Measurements from ENCODE around the gene ARHGAP28. TPM values are rescaled to one million over a fixed set of nuclear protein-coding genes. Genes with fewer than 3 reads are reported as not detected.

Gene ARHGAP28
- total RNA-seq, 1 experiment from 2014 or later, result 0.99 TPM

DNA sequence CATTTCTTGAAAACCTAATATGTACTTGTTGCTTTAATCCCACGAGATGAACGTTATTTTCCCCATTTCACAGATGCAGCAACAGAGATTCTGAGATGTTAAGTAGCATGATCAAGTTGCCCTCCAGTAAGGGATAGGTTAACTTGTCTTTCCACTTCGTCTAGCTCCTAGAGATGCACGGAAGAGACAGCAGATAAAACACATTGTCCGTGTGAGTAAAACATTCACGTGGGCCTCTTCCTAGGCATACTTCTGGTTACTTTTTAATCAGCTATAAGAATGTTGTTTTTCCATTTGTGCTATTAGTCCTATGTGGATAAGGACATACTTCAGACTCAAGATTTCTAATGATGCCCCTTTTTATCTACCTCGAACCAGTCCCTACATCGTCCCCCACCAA, 1.2 kb upstream of the ARHGAP28 start:
- no peak for DNase-seq
- Histone ChIP-seq H3K4me3 (no peak overlapping the region), H3K36me3 (no peaks in the 10 kb centered on the region), H3K9me3 (no peaks in the 10 kb centered on the region), H3K27me3 (no peaks in the 10 kb centered on the region)

DNA sequence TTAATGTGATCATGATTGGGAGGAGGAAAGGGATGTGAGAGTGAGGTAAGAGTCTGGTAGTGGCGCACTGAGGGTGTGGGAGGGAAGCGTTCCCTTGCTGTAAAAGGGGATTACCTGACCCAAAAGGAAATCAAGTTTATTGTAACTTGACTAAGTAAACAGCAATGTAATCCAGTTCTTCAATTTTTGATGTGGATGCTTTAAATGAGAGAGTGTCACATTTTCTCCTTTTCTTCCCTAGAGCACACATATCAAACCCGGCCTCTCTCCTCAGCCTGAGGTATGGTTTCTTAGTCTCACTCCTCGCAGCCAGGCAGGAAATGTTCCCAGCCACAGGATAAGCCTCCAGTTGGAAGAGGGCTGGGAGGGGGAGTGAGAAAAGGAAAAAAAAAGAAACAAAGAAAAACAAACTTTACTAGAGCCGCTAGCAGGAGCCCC, 688 bp upstream of the ARHGAP28 start:
- no peaks in the 10 kb centered on the region for H3K36me3 ChIP-seq
- DNase-seq, result no peak
- H3K4me3 ChIP-seq, result peak overlapping the region; percentile 38
- no peaks in the 10 kb centered on the region for H3K27me3 ChIP-seq
- no peaks in the 10 kb centered on the region for H3K9me3 ChIP-seq

DNA sequence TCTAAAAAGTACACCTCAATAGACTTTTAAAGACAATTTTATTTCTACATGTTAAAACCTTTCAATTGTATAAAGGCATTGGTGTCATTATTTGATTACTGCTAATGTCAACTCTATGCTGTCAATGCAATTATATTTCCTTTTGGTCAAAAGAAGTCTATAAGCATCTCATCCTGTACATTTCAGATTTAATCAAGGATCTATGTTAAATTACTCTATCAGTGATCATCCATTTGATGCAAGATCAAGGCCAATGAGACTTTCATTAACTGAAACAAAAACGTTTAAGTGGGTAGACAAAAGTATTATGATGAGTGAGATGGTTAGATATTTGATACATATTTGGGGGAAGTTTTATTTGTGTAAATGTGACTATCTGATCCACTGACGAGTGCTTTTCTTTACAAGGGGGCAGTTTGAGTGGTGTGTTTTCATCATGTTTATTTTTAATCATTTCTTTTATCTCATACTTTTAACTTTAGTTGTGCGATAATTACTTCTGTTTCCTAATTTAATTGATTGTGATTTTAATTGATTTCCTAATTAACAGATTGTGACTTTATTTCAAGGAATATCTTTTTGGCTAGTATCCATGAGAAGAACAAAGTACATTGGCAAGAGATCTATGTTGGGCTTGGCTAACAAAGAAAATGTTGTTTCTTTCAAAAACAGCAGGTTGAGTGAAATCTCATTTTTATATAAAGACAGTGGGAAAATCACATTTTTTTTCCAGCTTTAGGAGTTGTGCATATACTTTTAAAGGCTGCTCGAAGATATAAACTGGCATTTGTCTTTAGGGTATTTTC, 1.1 kb downstream of the ARHGAP28 start:
- H3K9me3 ChIP-seq, result no peaks in the 10 kb centered on the region
- H3K36me3 ChIP-seq, result no peaks in the 10 kb centered on the region
- H3K4me3 ChIP-seq, result peak overlapping the region; percentile 52
- DNase-seq, result no peak
- H3K27me3 ChIP-seq, result no peaks in the 10 kb centered on the region

DNA sequence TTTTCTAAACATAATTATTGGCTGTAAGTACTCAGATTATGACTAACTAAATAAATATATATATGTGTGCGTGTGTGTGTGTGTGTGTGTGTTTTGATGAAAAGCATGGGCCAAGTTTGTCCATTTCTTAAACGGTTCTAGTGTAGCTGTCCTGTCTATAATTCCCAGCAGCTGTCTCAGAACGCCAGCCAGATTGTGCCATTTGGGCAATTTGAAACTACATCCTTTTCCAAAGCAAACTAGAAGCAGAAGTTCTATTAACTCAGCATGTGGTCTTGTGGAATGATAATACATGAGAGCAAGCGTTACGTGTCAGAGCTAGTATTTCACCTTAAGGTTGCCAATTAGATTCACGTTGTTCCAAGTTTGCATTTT, 1.7 kb downstream of the ARHGAP28 start:
- peak; percentile 88 for DNase-seq
- Histone ChIP-seq H3K4me3 (no peak overlapping the region), H3K36me3 (no peaks in the 10 kb centered on the region)

GRCh38 chr18:6732952-6733351, 3.4 kb downstream of the ARHGAP28 start:
- Histone ChIP-seq H3K36me3 (no peaks in the 10 kb centered on the region), H3K27me3 (no peaks in the 10 kb centered on the region), H3K4me3 (no peak overlapping the region), H3K9me3 (no peaks in the 10 kb centered on the region)
- DNase-seq, result no peak

More for the DNA sequence above, 1.7 kb downstream of the ARHGAP28 start:
- Histone ChIP-seq H3K27me3 (no peaks in the 10 kb centered on the region), H3K9me3 (no peaks in the 10 kb centered on the region)

GRCh38 chr18:6733758-6734157, 4.2 kb downstream of the ARHGAP28 start:
- Histone ChIP-seq H3K27me3 (no peaks in the 10 kb centered on the region), H3K4me3 (no peak overlapping the region), H3K9me3 (no peaks in the 10 kb centered on the region), H3K36me3 (no peaks in the 10 kb centered on the region)
- DNase-seq, result no peak

DNA sequence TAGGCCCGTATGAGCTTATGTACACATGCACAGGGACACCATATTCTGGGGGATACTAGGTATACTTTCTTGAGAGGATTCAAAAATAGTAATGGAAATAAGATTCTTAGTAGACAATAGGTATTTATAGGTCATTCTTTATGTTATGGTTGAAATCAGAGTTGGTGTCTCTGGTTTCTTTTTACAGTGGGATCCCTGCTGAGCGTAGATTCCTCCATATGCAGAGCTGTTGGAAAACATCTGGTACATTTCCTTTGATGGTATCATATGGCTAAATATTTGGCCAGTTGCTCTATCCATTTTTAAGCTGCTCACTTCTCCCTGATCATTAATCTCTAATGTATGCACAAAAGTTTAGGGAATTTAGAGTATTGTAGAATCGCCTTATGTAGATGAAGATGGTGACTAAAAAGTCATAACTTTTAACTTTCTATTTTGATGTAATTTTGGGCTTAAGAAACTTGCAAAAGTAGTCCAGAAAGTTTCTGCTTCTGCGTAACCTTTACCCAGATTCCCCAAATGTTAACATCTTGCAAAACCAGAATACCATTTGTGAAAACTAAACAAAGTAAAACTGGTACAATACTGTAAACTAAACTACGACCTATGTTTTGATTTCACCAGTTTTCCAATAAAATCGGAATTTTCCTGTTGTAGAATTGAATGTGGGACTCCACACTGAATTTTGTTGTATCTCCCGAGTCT, 5.4 kb downstream of the ARHGAP28 start:
- Histone ChIP-seq H3K27me3 (no peaks in the 10 kb centered on the region), H3K9me3 (no peaks in the 10 kb centered on the region), H3K36me3 (no peaks in the 10 kb centered on the region), H3K4me3 (no peak overlapping the region)
- no peak for DNase-seq

- Histone ChIP-seq H3K9me3 (no peaks in the 10 kb centered on the region), H3K36me3 (no peaks in the 10 kb centered on the region), H3K4me3 (no peak overlapping the region), H3K27me3 (no peaks in the 10 kb centered on the region)
- no peak for DNase-seq
Observed at GRCh38 chr18:6737833-6738232, 8.3 kb downstream of the ARHGAP28 start.

GRCh38 chr18:6738622-6739021, 9.1 kb downstream of the ARHGAP28 start:
- Histone ChIP-seq H3K36me3 (no peaks in the 10 kb centered on the region), H3K27me3 (no peaks in the 10 kb centered on the region), H3K4me3 (no peak overlapping the region), H3K9me3 (no peaks in the 10 kb centered on the region)
- DNase-seq, result no peak

DNA sequence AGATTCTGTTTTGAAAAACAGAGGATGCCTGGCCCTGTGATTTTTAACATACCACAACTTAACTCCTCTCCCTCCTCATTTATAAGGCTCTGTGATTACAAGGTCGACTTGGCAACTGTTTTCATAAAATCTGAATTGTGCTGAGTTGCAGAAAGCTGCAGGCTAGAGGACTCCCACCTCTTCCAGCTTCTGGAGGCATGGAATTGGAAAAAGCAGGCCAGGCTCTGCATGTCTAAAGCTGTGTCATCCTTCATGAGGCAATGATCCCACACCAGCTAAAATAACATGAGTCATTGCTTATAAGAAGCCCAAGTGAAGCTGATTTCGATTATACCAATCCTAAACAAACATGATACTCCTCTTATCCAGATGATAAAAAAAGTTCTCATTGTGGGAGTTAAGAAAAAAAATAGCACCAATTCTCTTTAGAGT, 11.7 kb downstream of the ARHGAP28 start:
- H3K36me3 ChIP-seq, result no peaks in the 10 kb centered on the region
- no peak overlapping the region for H3K4me3 ChIP-seq
- DNase-seq, result peak; percentile 76
- no peaks in the 10 kb centered on the region for H3K9me3 ChIP-seq
- no peaks in the 10 kb centered on the region for H3K27me3 ChIP-seq

- Histone ChIP-seq H3K27me3 (no peaks in the 10 kb centered on the region), H3K36me3 (no peaks in the 10 kb centered on the region), H3K9me3 (no peaks in the 10 kb centered on the region), H3K4me3 (no peak overlapping the region)
- no peak for DNase-seq
Observed at GRCh38 chr18:6741786-6742185, 12.3 kb downstream of the ARHGAP28 start.

- Histone ChIP-seq H3K9me3 (no peaks in the 10 kb centered on the region), H3K36me3 (no peaks in the 10 kb centered on the region), H3K4me3 (no peak overlapping the region), H3K27me3 (no peaks in the 10 kb centered on the region)
- no peak for DNase-seq
Observed at GRCh38 chr18:6743999-6744398, 14.5 kb downstream of the ARHGAP28 start.

- DNase-seq, result no peak
- no peaks in the 10 kb centered on the region for H3K27me3 ChIP-seq
- H3K4me3 ChIP-seq, result no peak overlapping the region
- no peaks in the 10 kb centered on the region for H3K9me3 ChIP-seq
- no peaks in the 10 kb centered on the region for H3K36me3 ChIP-seq
Observed at GRCh38 chr18:6744816-6745455, 15.4 kb downstream of the ARHGAP28 start.

GRCh38 chr18:6745504-6746031, 16.1 kb downstream of the ARHGAP28 start:
- Histone ChIP-seq H3K4me3 (no peak overlapping the region), H3K9me3 (peaks cover 4% of the 10 kb centered on the region; the same call in 1 of the 2 replicates), H3K36me3 (no peaks in the 10 kb centered on the region), H3K27me3 (no peaks in the 10 kb centered on the region)
- no peak for DNase-seq

- no peak for DNase-seq
- H3K36me3 ChIP-seq, result no peaks in the 10 kb centered on the region
- H3K9me3 ChIP-seq, result peaks cover 8% of the 10 kb centered on the region; the same call in 1 of the 2 replicates
- no peaks in the 10 kb centered on the region for H3K27me3 ChIP-seq
- H3K4me3 ChIP-seq, result no peak overlapping the region
Observed at GRCh38 chr18:6746386-6746960, 17.0 kb downstream of the ARHGAP28 start.

GRCh38 chr18:6747646-6748045, 18.1 kb downstream of the ARHGAP28 start:
- Histone ChIP-seq H3K27me3 (no peaks in the 10 kb centered on the region), H3K36me3 (no peaks in the 10 kb centered on the region), H3K4me3 (no peak overlapping the region), H3K9me3 (peaks cover 8% of the 10 kb centered on the region; the same call in 1 of the 2 replicates)
- DNase-seq, result peak; percentile 82

DNA sequence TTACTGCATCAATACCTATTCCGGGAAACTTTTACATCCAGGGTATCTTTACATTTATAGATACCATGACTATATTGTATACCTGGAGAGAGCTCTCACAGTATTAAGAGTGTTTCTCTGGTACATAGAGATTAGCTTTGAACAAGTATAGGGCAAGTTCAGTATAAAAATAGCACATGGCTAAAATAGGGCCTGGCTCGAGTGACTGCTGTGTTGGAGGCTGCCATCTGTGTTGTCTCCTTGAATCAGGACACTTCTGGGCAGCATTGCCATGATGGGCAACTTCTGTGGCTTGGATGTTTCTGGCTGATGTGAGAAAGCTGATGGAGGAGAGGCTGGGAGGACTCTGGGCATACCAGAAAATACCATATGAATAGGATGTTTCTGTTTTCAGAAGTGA, 18.7 kb downstream of the ARHGAP28 start:
- Histone ChIP-seq H3K27me3 (no peaks in the 10 kb centered on the region), H3K4me3 (no peak overlapping the region), H3K36me3 (no peaks in the 10 kb centered on the region), H3K9me3 (peaks cover 8% of the 10 kb centered on the region; the same call in 1 of the 2 replicates)
- DNase-seq, result no peak

Data from MG63 (cell line).